DND-41 (cell line): ENCODE results near the gene BMP5.

Experiments used
- CTCF ChIP-seq: IDR thresholded peaks from 2 replicates; pipeline ENCODE4 v1.5.1; 2012; ENCODE audit warnings: borderline replicate concordance, low read length, moderate library complexity, mild to moderate bottlenecking; ENCODE audit not compliant: poor library complexity, severe bottlenecking; ENCODE audit errors: extremely low read depth
- EZH2 ChIP-seq: IDR thresholded peaks from 3 replicates; pipeline ENCODE4 v1.6.1; 2012; ENCODE audit warnings: borderline replicate concordance, low read depth, mild to moderate bottlenecking, moderate library complexity, low read length, inconsistent platforms; ENCODE audit not compliant: severe bottlenecking

GRCh38 chr6:55841341-55841740 is 34.0 kb downstream of the BMP5 start:
- TF ChIP-seq CTCF (no peak), EZH2 (no peak)
